Liver (tissue), 9 donors: ENCODE data around the gene TRERF1. TPM values are rescaled to one million over a fixed set of nuclear protein-coding genes. Genes with fewer than 3 reads are reported as not detected.

Experiments
- DNase-seq: peaks from one replicate; pipeline ENCODE4 v3.0.0-alpha.2; 2017; ENCODE audit warnings: low spot score
- H3K27ac ChIP-seq, 2 donors: one replicate each; pipeline ENCODE4 v1.7.0; 2013; ENCODE audit warnings: inconsistent platforms in 2 of 2, low read length in 2 of 2, control low read depth in 1 of 2, low read depth in 1 of 2, mild to moderate bottlenecking in 1 of 2
- H3K27me3 ChIP-seq, 4 donors: one replicate each; pipeline versions ENCODE4 v1.6.1 to v1.7.0; 2013; ENCODE audit warnings: low read length in 3 of 4, inconsistent platforms in 1 of 4, mild to moderate bottlenecking in 1 of 4, moderate library complexity in 1 of 4; ENCODE audit not compliant: control insufficient read depth in 4 of 4, insufficient read depth in 4 of 4
- H3K36me3 ChIP-seq, 4 donors: one replicate each; pipeline versions ENCODE4 v1.6.1 to v1.7.0; 2013; ENCODE audit warnings: low read length in 3 of 4, mild to moderate bottlenecking in 3 of 4, low read depth in 1 of 4, moderate library complexity in 1 of 4; ENCODE audit not compliant: control insufficient read depth in 4 of 4, insufficient read depth in 3 of 4
- H3K4me1 ChIP-seq, 4 donors: one replicate each; pipeline versions ENCODE4 v1.6.1 to v1.7.0; 2013; ENCODE audit warnings: low read length in 3 of 4, mild to moderate bottlenecking in 3 of 4, moderate library complexity in 1 of 4; ENCODE audit not compliant: control insufficient read depth in 4 of 4, insufficient read depth in 4 of 4
- H3K4me3 ChIP-seq, 3 donors: one replicate each; pipeline versions ENCODE4 v1.6.1 to v1.7.0; 2013; ENCODE audit warnings: low read length in 3 of 3, control low read depth in 1 of 3, low read depth in 1 of 3, mild to moderate bottlenecking in 1 of 3
- H3K9ac ChIP-seq, 2 donors: one replicate each; pipeline ENCODE4 v1.7.0; 2013; ENCODE audit warnings: low read length in 2 of 2, mild to moderate bottlenecking in 2 of 2, moderate library complexity in 2 of 2, control low read depth in 1 of 2, low read depth in 1 of 2
- H3K9me3 ChIP-seq, 4 donors: one replicate each; pipeline versions ENCODE4 v1.6.1 to v1.7.0; 2013; ENCODE audit warnings: low read length in 3 of 4; ENCODE audit not compliant: control insufficient read depth in 4 of 4
- EGR1 ChIP-seq, 2 donors: IDR thresholded peaks; 2 replicates each; pipeline ENCODE4 v1.6.1; 2016 to 2018; ENCODE audit warnings: antibody characterized with exemption in 2 of 2, low read depth in 2 of 2
- FOXA1 ChIP-seq: IDR thresholded peaks from 2 replicates; pipeline ENCODE4 v1.6.1; 2016; ENCODE audit warnings: antibody characterized with exemption
- FOXA2 ChIP-seq: IDR thresholded peaks from 2 replicates; pipeline ENCODE4 v1.6.1; 2016; ENCODE audit warnings: antibody characterized with exemption
- GABPA ChIP-seq, 2 donors: IDR thresholded peaks in 1 of 2; conservative IDR thresholded peaks in 1 of 2; 2 replicates each; pipeline ENCODE4 v1.6.1; 2016; ENCODE audit warnings: antibody characterized with exemption in 2 of 2, mild to moderate bottlenecking in 1 of 2, moderate library complexity in 1 of 2
- HNF4A ChIP-seq, 2 donors: conservative IDR thresholded peaks; 2 replicates each; pipeline ENCODE4 v1.6.1; 2016; ENCODE audit warnings: antibody characterized with exemption in 2 of 2, mild to moderate bottlenecking in 2 of 2
- HNF4G ChIP-seq: IDR thresholded peaks from 2 replicates; pipeline ENCODE4 v1.6.1; 2016; ENCODE audit warnings: antibody characterized with exemption
- JUND ChIP-seq, 2 donors: IDR thresholded peaks; 2 replicates each; pipeline ENCODE4 v1.6.1; 2016; ENCODE audit warnings: antibody characterized with exemption in 2 of 2
- NR2F2 ChIP-seq: IDR thresholded peaks from 2 replicates; pipeline ENCODE4 v1.6.1; 2016; ENCODE audit warnings: antibody characterized with exemption
- RAD21 ChIP-seq, 2 donors: IDR thresholded peaks; 2 replicates each; pipeline ENCODE4 v1.6.1; 2016; ENCODE audit warnings: antibody characterized with exemption in 2 of 2, mild to moderate bottlenecking in 2 of 2
- REST ChIP-seq: IDR thresholded peaks from 2 replicates; pipeline ENCODE4 v1.6.1; 2016; ENCODE audit warnings: antibody characterized with exemption, mild to moderate bottlenecking
- RXRA ChIP-seq, 2 donors: IDR thresholded peaks; 2 replicates each; pipeline ENCODE4 v1.6.1; 2017 to 2018; ENCODE audit warnings: antibody characterized with exemption in 2 of 2, mild to moderate bottlenecking in 1 of 2
- SP1 ChIP-seq: IDR thresholded peaks from 2 replicates; pipeline ENCODE4 v1.6.1; 2018; ENCODE audit warnings: antibody characterized with exemption, mild to moderate bottlenecking
- TAF1 ChIP-seq: conservative IDR thresholded peaks from 2 replicates; pipeline ENCODE4 v1.6.1; 2016; ENCODE audit warnings: antibody characterized with exemption, mild to moderate bottlenecking
- YY1 ChIP-seq: IDR thresholded peaks from 2 replicates; pipeline ENCODE4 v1.6.1; 2016; ENCODE audit warnings: antibody characterized with exemption, mild to moderate bottlenecking
- ZBTB33 ChIP-seq: IDR thresholded peaks from 2 replicates; pipeline ENCODE4 v1.6.1; 2016; ENCODE audit warnings: antibody characterized with exemption
- WGBS: extraction: QIAGEN DNeasy Blood & Tissue Kit; methylation state at CpG from one replicate; pipeline ENCODE4 v1.1.7; 2013; 5-methylcytosine and 5-hydroxymethylcytosine counted together
- polyA plus RNA-seq, 2 donors: library from polyadenylated mRNA; stranded (reverse) in 1 of 2; unstranded in 1 of 2; fragments of 200-250 nt in 1 of 2; fragments of >200 nt in 1 of 2; fragmentation: Nextera tagmentation in 1 of 2; extraction: Ambion mirVana in 1 of 2; gene quantifications; one replicate each; pipeline versions ENCODE4 v1.2.1 to v1.2.3, GENCODE V29; 2013 to 2015
- total RNA-seq, 2 donors: library from RNA; depleted of rRNA; stranded (reverse); fragments of >200 nt; gene quantifications; one replicate each; pipeline ENCODE4 v1.2.3, GENCODE V29; 2014
- TF ChIP-seq, protein P1 (sequence below): IDR thresholded peaks from 2 replicates; pipeline ENCODE4 v1.6.1; 2016; ENCODE audit warnings: antibody characterized with exemption
- TF ChIP-seq, protein P2 (sequence below): IDR thresholded peaks from 2 replicates; pipeline ENCODE4 v1.6.1; 2016; ENCODE audit warnings: antibody characterized with exemption
- TF ChIP-seq, protein P3 (sequence below): fragments of 150-350 bp; IDR thresholded peaks from 2 replicates; pipeline ENCODE4 v1.5.1; 2017; ENCODE audit warnings: improper control_type of control experiment, low read depth, low read length; ENCODE audit not compliant: missing input control
- donor health status: healthy.
- donor health status: healthy.
- donor health status: healthy.
- donor health status: healthy.
- donor health status: healthy.

The TRERF1 gene
- total and polyA plus RNA-seq, 4 donors: 0.33 to 1.3 (median 0.68) TPM

GRCh38 chr6:42227173-42227850 is 224.4 kb downstream of the TRERF1 start:
- no peak for DNase-seq

More at GRCh38 chr6:42227173-42227850, 224.4 kb downstream of the TRERF1 start:
- Histone ChIP-seq H3K27ac (peak overlapping the region; percentile 27 to 69), H3K27me3 (no peaks in the 10 kb centered on the region), H3K9me3 (no peaks in the 10 kb centered on the region), H3K36me3 (no peaks in the 10 kb centered on the region), H3K4me3 (no peak overlapping the region), H3K4me1 (peaks cover 0 to 22% (median 17%) of the 10 kb centered on the region in 4 donors), H3K9ac (no peak overlapping the region)
- no peak for TF ChIP-seq FOXA1
- no peak for TF ChIP-seq RAD21 (IDR thresholded peaks at IDR 0.05)
- no peak for TF ChIP-seq REST
- TF ChIP-seq, protein P1, sequence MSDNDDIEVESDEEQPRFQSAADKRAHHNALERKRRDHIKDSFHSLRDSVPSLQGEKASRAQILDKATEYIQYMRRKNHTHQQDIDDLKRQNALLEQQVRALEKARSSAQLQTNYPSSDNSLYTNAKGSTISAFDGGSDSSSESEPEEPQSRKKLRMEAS: no peak
- TF ChIP-seq HNF4A (conservative IDR thresholded peaks at IDR 0.05): no peak
- TF ChIP-seq, protein P2, sequence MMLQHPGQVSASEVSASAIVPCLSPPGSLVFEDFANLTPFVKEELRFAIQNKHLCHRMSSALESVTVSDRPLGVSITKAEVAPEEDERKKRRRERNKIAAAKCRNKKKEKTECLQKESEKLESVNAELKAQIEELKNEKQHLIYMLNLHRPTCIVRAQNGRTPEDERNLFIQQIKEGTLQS: no peak
- no peak for TF ChIP-seq HNF4G
- no peak for TF ChIP-seq NR2F2
- TF ChIP-seq, protein P3, sequence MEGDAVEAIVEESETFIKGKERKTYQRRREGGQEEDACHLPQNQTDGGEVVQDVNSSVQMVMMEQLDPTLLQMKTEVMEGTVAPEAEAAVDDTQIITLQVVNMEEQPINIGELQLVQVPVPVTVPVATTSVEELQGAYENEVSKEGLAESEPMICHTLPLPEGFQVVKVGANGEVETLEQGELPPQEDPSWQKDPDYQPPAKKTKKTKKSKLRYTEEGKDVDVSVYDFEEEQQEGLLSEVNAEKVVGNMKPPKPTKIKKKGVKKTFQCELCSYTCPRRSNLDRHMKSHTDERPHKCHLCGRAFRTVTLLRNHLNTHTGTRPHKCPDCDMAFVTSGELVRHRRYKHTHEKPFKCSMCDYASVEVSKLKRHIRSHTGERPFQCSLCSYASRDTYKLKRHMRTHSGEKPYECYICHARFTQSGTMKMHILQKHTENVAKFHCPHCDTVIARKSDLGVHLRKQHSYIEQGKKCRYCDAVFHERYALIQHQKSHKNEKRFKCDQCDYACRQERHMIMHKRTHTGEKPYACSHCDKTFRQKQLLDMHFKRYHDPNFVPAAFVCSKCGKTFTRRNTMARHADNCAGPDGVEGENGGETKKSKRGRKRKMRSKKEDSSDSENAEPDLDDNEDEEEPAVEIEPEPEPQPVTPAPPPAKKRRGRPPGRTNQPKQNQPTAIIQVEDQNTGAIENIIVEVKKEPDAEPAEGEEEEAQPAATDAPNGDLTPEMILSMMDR: no peak
- no peak for TF ChIP-seq ZBTB33
- TF ChIP-seq FOXA2: no peak
- no peak for TF ChIP-seq YY1
- no peak for TF ChIP-seq EGR1 (IDR thresholded peaks at IDR 0.05; ENCODE audit: low read depth in 2 of 2)
- no peak for TF ChIP-seq RXRA (IDR thresholded peaks at IDR 0.05)
- no peak for TF ChIP-seq SP1
- no peak for TF ChIP-seq TAF1
- TF ChIP-seq GABPA (IDR thresholded peaks at IDR 0.05 in 1 of 2, conservative IDR thresholded peaks at IDR 0.05 in 1 of 2): no peak
- no peak for TF ChIP-seq JUND (IDR thresholded peaks at IDR 0.05)
- 53% methylated on average over 9 of the region's 9 CpGs for WGBS
